ENCODE measurements around the gene KCNIP4. TPM values are rescaled to one million over a fixed set of nuclear protein-coding genes. Genes with fewer than 3 reads are reported as not detected.

KCNIP4 gene
- total RNA-seq, 3 donors from 2014 or later (not counting 1 experiment from before 2014, with no cell fraction given): not detected

DNA sequence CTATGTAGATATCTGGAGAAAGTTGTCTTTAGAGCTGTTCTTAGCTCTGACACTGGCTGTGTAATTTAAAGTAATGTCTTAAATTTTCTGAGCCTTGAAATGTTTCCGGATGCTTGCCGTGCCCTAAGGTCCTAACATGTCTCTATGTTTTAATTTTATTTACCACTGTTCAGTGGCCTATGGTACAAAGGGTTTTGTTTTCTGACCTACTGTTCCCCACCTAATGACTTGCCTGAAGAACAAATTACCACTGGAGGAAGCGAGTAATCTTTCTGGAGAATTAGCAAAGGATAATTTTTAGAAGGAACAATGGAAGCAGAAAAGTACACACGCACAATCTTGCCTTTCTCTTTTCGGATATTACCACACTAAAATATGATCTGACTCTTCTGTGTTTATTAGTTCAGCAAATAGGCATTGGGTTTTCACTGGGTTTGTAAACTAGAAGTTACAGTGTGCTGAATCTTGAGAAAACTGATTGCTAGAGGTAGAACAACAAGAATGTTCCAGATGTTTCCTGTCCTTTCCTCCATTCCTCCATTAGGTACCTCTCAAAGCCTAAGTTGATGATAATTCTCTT is 812.4 kb downstream of the KCNIP4 start:
- H3K4me3 Mint-ChIP-seq: no peak overlapping the region
- H3K27me3 Mint-ChIP-seq (ENCODE audit: low read depth in 2 of 2): peaks cover 0 to 15% of the 10 kb centered on the region in 2 donors

DNA sequence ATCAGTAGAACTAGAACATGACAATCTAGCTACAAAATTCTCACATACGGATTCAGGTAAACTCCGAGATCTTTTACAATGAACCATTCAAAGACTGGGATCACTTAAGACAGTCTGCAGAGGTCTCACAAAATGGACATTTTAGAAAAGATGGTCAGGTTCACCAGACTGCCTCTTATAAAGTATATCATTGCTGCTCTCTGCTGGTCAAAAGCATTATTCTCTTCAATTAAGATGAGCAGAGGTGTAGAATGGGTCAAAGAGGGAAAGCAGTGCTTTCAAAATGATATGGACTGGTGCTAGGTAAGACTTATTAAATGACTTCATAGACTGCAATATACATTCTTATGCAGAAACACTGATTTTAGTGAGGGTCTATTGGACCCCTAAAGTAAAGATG is 813.6 kb downstream of the KCNIP4 start:
- WGBS (ENCODE audit: insufficient coverage): 90% methylated on average over 2 of the region's 2 CpGs

More for the DNA sequence above, 812.4 kb downstream of the KCNIP4 start:
- ATAC-seq (no peak), DNase-seq (no peak)
- no peaks in the 10 kb centered on the region for H3K9me3 ChIP-seq (ENCODE audit: control insufficient read depth, insufficient read depth, low read length)
- no peak overlapping the region for H3K4me3 ChIP-seq (ENCODE audit: low read length)
- peaks cover 5 to 7% of the 10 kb centered on the region in 2 donors for H3K4me1 Mint-ChIP-seq
- H3K4me1 ChIP-seq (ENCODE audit: control insufficient read depth, insufficient read depth, low read length): no peaks in the 10 kb centered on the region
- intact Hi-C loops (cut with micrococcal nuclease): loop anchor here (10.0 kb wide), 1 partner anchor 721 kb away; no protein-coding TSS in a partner anchor
- no peak overlapping the region for H3K27ac ChIP-seq (ENCODE audit: low read length)
- H3K9me3 Mint-ChIP-seq: no peaks in the 10 kb centered on the region
- no peaks in the 10 kb centered on the region for H3K27me3 ChIP-seq (ENCODE audit: control insufficient read depth, insufficient read depth, low read length)
- TF ChIP-seq, protein P1, sequence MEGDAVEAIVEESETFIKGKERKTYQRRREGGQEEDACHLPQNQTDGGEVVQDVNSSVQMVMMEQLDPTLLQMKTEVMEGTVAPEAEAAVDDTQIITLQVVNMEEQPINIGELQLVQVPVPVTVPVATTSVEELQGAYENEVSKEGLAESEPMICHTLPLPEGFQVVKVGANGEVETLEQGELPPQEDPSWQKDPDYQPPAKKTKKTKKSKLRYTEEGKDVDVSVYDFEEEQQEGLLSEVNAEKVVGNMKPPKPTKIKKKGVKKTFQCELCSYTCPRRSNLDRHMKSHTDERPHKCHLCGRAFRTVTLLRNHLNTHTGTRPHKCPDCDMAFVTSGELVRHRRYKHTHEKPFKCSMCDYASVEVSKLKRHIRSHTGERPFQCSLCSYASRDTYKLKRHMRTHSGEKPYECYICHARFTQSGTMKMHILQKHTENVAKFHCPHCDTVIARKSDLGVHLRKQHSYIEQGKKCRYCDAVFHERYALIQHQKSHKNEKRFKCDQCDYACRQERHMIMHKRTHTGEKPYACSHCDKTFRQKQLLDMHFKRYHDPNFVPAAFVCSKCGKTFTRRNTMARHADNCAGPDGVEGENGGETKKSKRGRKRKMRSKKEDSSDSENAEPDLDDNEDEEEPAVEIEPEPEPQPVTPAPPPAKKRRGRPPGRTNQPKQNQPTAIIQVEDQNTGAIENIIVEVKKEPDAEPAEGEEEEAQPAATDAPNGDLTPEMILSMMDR (IDR thresholded peaks at IDR 0.05): no peak
- no peaks in the 10 kb centered on the region for H3K36me3 ChIP-seq (ENCODE audit: control insufficient read depth, insufficient read depth, low read length)
- no peak overlapping the region for H3K27ac Mint-ChIP-seq
- WGBS (ENCODE audit: insufficient coverage): 100% methylated on average over 2 of the region's 5 CpGs
- H3K36me3 Mint-ChIP-seq: no peaks in the 10 kb centered on the region

DNA sequence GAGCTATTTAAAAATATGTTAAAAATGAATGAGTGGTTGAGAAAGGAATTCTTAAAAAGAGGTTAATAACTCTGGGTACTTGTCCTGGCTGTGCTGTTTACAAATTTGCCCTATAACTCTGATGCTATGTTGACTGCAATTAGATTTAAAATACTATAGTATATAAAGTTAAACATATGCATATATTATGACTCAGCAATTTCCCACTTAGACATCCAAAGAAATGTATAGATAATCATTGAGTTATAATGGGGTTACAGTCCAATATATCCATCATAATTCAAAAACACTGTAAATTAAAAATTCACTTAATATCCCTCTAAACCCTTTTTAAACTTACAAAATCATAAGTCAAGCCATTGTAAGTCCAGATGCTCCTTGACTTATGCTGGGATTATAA is 818.0 kb downstream of the KCNIP4 start:
- Mint-ChIP-seq H3K27me3 (ENCODE audit: low read depth in 2 of 2) (peaks cover 0 to 5% of the 10 kb centered on the region in 2 donors), H3K27ac (no peak overlapping the region), H3K4me3 (no peak overlapping the region), H3K9me3 (peaks cover 0 to 2% of the 10 kb centered on the region in 2 donors), H3K36me3 (no peaks in the 10 kb centered on the region), H3K4me1 (peaks cover 5 to 7% of the 10 kb centered on the region in 2 donors)
- no peak for ATAC-seq
- no peak overlapping the region for H3K4me3 ChIP-seq (ENCODE audit: low read length)
- no peak overlapping the region for H3K27ac ChIP-seq (ENCODE audit: low read length)
- intact Hi-C loops (cut with micrococcal nuclease): loop anchor here (10.0 kb wide), 1 partner anchor 716 kb away; no protein-coding TSS in a partner anchor
- H3K27me3 ChIP-seq (ENCODE audit: control insufficient read depth, insufficient read depth, low read length): no peaks in the 10 kb centered on the region
- H3K36me3 ChIP-seq (ENCODE audit: control insufficient read depth, insufficient read depth, low read length): no peaks in the 10 kb centered on the region
- no peak for DNase-seq
- TF ChIP-seq, protein P1 (IDR thresholded peaks at IDR 0.05): no peak
- no peaks in the 10 kb centered on the region for H3K9me3 ChIP-seq (ENCODE audit: control insufficient read depth, insufficient read depth, low read length)
- H3K4me1 ChIP-seq (ENCODE audit: control insufficient read depth, insufficient read depth, low read length): no peaks in the 10 kb centered on the region

More for the DNA sequence above, 813.6 kb downstream of the KCNIP4 start:
- peak in 1 of 2 donors; percentile 36 for DNase-seq
- Mint-ChIP-seq H3K9me3 (no peaks in the 10 kb centered on the region), H3K27me3 (ENCODE audit: low read depth in 2 of 2) (peaks cover 0 to 6% of the 10 kb centered on the region in 2 donors), H3K4me3 (no peak overlapping the region), H3K4me1 (peaks cover 5 to 7% of the 10 kb centered on the region in 2 donors), H3K36me3 (no peaks in the 10 kb centered on the region), H3K27ac (no peak overlapping the region)
- H3K27me3 ChIP-seq (ENCODE audit: control insufficient read depth, insufficient read depth, low read length): no peaks in the 10 kb centered on the region
- no peaks in the 10 kb centered on the region for H3K36me3 ChIP-seq (ENCODE audit: control insufficient read depth, insufficient read depth, low read length)
- ATAC-seq: peak; percentile 63 to 81 (median 66)
- H3K4me3 ChIP-seq (ENCODE audit: low read length): no peak overlapping the region
- intact Hi-C loops (cut with micrococcal nuclease): loop anchor here (1.0 to 10.0 kb wide), 2 partner anchors 362 to 720 kb away; no protein-coding TSS in a partner anchor
- no peak overlapping the region for H3K27ac ChIP-seq (ENCODE audit: low read length)
- H3K9me3 ChIP-seq (ENCODE audit: control insufficient read depth, insufficient read depth, low read length): no peaks in the 10 kb centered on the region
- TF ChIP-seq, protein P1 (IDR thresholded peaks at IDR 0.05): peak; percentile 67
- H3K4me1 ChIP-seq (ENCODE audit: control insufficient read depth, insufficient read depth, low read length): no peaks in the 10 kb centered on the region
